Fibroblast of pulmonary artery (primary cell): Measurements from ENCODE around the gene LRRC8C.

Experiments
- DNase-seq: peaks from one replicate; pipeline ENCODE4 v3.0.0-alpha.2; 2010; ENCODE audit warnings: low read depth
- H3K4me3 ChIP-seq: replicated peaks from 2 replicates; pipeline ENCODE4 v1.5.1; 2011; ENCODE audit warnings: low read depth, mild to moderate bottlenecking, control low read depth, low read length, moderate library complexity
- CTCF ChIP-seq: IDR thresholded peaks from 2 replicates; pipeline ENCODE4 v1.5.1; 2011; ENCODE audit warnings: mild to moderate bottlenecking, control low read depth, low read length, inconsistent platforms; ENCODE audit errors: missing control alignments

The LRRC8C gene

GRCh38 chr1:89643577-89643976, 10.7 kb downstream of the LRRC8C start:
- no peak overlapping the region for H3K4me3 ChIP-seq
- DNase-seq, result no peak
- no peak for TF ChIP-seq CTCF

GRCh38 chr1:89644119-89644814, 11.3 kb downstream of the LRRC8C start:
- TF ChIP-seq CTCF, result no peak
- H3K4me3 ChIP-seq, result no peak overlapping the region
- no peak for DNase-seq

GRCh38 chr1:89646259-89646658, 13.3 kb downstream of the LRRC8C start:
- H3K4me3 ChIP-seq, result no peak overlapping the region
- DNase-seq, result no peak
- no peak for TF ChIP-seq CTCF

GRCh38 chr1:89649783-89650182, 16.9 kb downstream of the LRRC8C start:
- DNase-seq, result no peak
- H3K4me3 ChIP-seq, result no peak overlapping the region
- TF ChIP-seq CTCF, result no peak

- TF ChIP-seq CTCF, result no peak
- no peak for DNase-seq
These were observed 19.5 kb downstream of the LRRC8C start for GRCh38 chr1:89652373-89652772.

GRCh38 chr1:89657886-89658285, 25.0 kb downstream of the LRRC8C start:
- no peak overlapping the region for H3K4me3 ChIP-seq
- TF ChIP-seq CTCF, result no peak
- DNase-seq, result no peak

More at GRCh38 chr1:89652373-89652772, 19.5 kb downstream of the LRRC8C start:
- no peak overlapping the region for H3K4me3 ChIP-seq
